Measurements from ENCODE around the gene SEMA3F. TPM values are rescaled to one million over a fixed set of nuclear protein-coding genes. Genes with fewer than 3 reads are reported as not detected.

SEMA3F gene
- total and polyA plus RNA-seq, 2 donors (not counting 3 experiments of a cell fraction or from before 2014, with no cell fraction given) = 65.8 to 99.1 TPM

GRCh38 chr3:50208677-50209344, 53.7 kb downstream of the SEMA3F start:
- dilution Hi-C loops (cut with MboI; ENCODE audit: extremely low pct_ligation_motif_present, low sequenced_read_pairs) (no loop called here), intact Hi-C loops (cut with micrococcal nuclease) (no loop called here)
- ChIA-PET POLR2A (interaction anchor here (0.7 kb wide), 1 partner anchor 22 kb away, joined by 6 read pairs; no protein-coding TSS in a partner anchor), CTCF (interaction anchor here (1.0 to 6.4 kb wide), 6 partner anchors 9 to 52 kb away, joined by 3 to 53 read pairs (median 10); no protein-coding TSS in a partner anchor)
- TF ChIP-seq, protein P1, sequence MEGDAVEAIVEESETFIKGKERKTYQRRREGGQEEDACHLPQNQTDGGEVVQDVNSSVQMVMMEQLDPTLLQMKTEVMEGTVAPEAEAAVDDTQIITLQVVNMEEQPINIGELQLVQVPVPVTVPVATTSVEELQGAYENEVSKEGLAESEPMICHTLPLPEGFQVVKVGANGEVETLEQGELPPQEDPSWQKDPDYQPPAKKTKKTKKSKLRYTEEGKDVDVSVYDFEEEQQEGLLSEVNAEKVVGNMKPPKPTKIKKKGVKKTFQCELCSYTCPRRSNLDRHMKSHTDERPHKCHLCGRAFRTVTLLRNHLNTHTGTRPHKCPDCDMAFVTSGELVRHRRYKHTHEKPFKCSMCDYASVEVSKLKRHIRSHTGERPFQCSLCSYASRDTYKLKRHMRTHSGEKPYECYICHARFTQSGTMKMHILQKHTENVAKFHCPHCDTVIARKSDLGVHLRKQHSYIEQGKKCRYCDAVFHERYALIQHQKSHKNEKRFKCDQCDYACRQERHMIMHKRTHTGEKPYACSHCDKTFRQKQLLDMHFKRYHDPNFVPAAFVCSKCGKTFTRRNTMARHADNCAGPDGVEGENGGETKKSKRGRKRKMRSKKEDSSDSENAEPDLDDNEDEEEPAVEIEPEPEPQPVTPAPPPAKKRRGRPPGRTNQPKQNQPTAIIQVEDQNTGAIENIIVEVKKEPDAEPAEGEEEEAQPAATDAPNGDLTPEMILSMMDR (IDR thresholded peaks at IDR 0.05; ENCODE audit: extremely low read depth in 1 of 2, insufficient read depth in 1 of 2, low read depth in 1 of 2, low read length in 2 of 2) = no peak
- TF ChIP-seq MYC (IDR thresholded peaks at IDR 0.05; ENCODE audit: low read depth, low read length) (no peak), POLR2A (IDR thresholded peaks at IDR 0.05; ENCODE audit: low read depth, low read length) (no peak), GATA2 (IDR thresholded peaks at IDR 0.05; ENCODE audit: insufficient read depth, insufficient read length, low read depth, low read length) (no peak), EZH2 (IDR thresholded peaks at IDR 0.05; ENCODE audit: borderline replicate concordance, low read depth, low read length, severe bottlenecking) (no peak), FOS (IDR thresholded peaks at IDR 0.05; ENCODE audit: borderline replicate concordance, insufficient read depth, low read length) (no peak), POLR2AphosphoS5 (IDR thresholded peaks at IDR 0.05; ENCODE audit: insufficient read depth, low read depth, low read length) (no peak), JUN (IDR thresholded peaks at IDR 0.05; ENCODE audit: borderline replicate concordance, insufficient read depth, insufficient read length, low read depth) (no peak)
- TF ChIP-seq, protein P2, sequence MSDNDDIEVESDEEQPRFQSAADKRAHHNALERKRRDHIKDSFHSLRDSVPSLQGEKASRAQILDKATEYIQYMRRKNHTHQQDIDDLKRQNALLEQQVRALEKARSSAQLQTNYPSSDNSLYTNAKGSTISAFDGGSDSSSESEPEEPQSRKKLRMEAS (IDR thresholded peaks at IDR 0.05; ENCODE audit: insufficient read depth, insufficient read length) = no peak
- BruUV-seq (replicated peaks) = no TSS peak
- no peak overlapping the region for H3K4me2 ChIP-seq (ENCODE audit: insufficient read depth, low read length)
- no peaks in the 10 kb centered on the region for H3K9me1 ChIP-seq (replicated peaks; ENCODE audit: control insufficient read depth, extremely low read depth, insufficient read depth, low read length)
- no peaks in the 10 kb centered on the region for H3K36me3 ChIP-seq (ENCODE audit: control insufficient read depth in 2 of 2, extremely low read depth in 1 of 2, insufficient read depth in 2 of 2, low read length in 2 of 2)
- no peak overlapping the region for H3K4me3 ChIP-seq (replicated peaks in 1 of 3; ENCODE audit: insufficient read depth in 1 of 3, low read depth in 1 of 3, low read length in 3 of 3)
- FAIRE-seq (no peak), DNase-seq (ENCODE audit: low read depth, low spot score) (no peak)
- no peak overlapping the region for H2AFZ ChIP-seq (ENCODE audit: low read depth, low read length)
- H3K27ac ChIP-seq (ENCODE audit: insufficient read depth, low read depth, low read length) = no peak overlapping the region
- H3K9me3 ChIP-seq (replicated peaks; ENCODE audit: control insufficient read depth, insufficient read depth, low read length) = no peaks in the 10 kb centered on the region
- H3K4me1 ChIP-seq (ENCODE audit: control insufficient read depth, extremely low read depth, insufficient read depth, low read length) = peaks cover 3% of the 10 kb centered on the region
- H4K20me1 ChIP-seq (replicated peaks; ENCODE audit: control insufficient read depth, extremely low read depth, insufficient read depth, low read length) = no peaks in the 10 kb centered on the region
- H3K27me3 ChIP-seq (ENCODE audit: control insufficient read depth in 2 of 2, insufficient read depth in 2 of 2, low read length in 2 of 2) = peaks cover 17 to 18% of the 10 kb centered on the region in 2 experiments
- no peaks in the 10 kb centered on the region for H3K79me2 ChIP-seq (ENCODE audit: control insufficient read depth, insufficient read depth, low read length)
- no peak overlapping the region for H3K9ac ChIP-seq (replicated peaks; ENCODE audit: extremely low read depth, insufficient read depth, low read length)

All from endothelial cell of umbilical vein (primary cell).